H9 (cell line): ENCODE results near the gene IL1B. TPM values are rescaled to one million over a fixed set of nuclear protein-coding genes. Genes with fewer than 3 reads are reported as not detected.

Experiments used
- DNase-seq: peaks from one replicate; pipeline ENCODE4 v3.0.0-alpha.2; 2017
- H2AFZ ChIP-seq: one replicate; pipeline ENCODE4 v1.6.1; 2013; ENCODE audit warnings: mild to moderate bottlenecking, low read length, control low read depth, moderate library complexity
- H2AK5ac ChIP-seq: 2 replicates; pipeline ENCODE4 v1.6.1; 2013; ENCODE audit warnings: low read length, control low read depth, mixed read lengths; ENCODE audit not compliant: insufficient read length
- H2BK120ac ChIP-seq: one replicate; pipeline ENCODE4 v1.6.1; 2013; ENCODE audit warnings: low read depth, mild to moderate bottlenecking, low read length, control low read depth, inconsistent platforms; ENCODE audit not compliant: poor library complexity, severe bottlenecking
- H2BK12ac ChIP-seq: 2 replicates; pipeline ENCODE4 v1.6.1; 2013; ENCODE audit warnings: low read length, control low read depth, mixed read lengths, low read depth; ENCODE audit not compliant: insufficient read length
- H2BK15ac ChIP-seq: 2 replicates; pipeline ENCODE4 v1.6.1; 2013; ENCODE audit warnings: low read depth, low read length, control low read depth
- H2BK20ac ChIP-seq: one replicate; pipeline ENCODE4 v1.6.1; 2013; ENCODE audit warnings: low read depth, mild to moderate bottlenecking, low read length, control low read depth, inconsistent platforms; ENCODE audit not compliant: poor library complexity, severe bottlenecking
- H2BK5ac ChIP-seq: 2 replicates; pipeline ENCODE4 v1.6.1; 2013; ENCODE audit warnings: low read length, control low read depth, mixed read lengths; ENCODE audit not compliant: insufficient read length
- H3K14ac ChIP-seq: 2 replicates; pipeline ENCODE4 v1.6.1; 2013; ENCODE audit warnings: low read length, control low read depth; ENCODE audit not compliant: insufficient read depth
- H3K18ac ChIP-seq: 2 replicates; pipeline ENCODE4 v1.6.1; 2013; ENCODE audit warnings: low read depth, mild to moderate bottlenecking, mixed read lengths, low read length, control low read depth; ENCODE audit not compliant: insufficient read length
- H3K23ac ChIP-seq: 2 replicates; pipeline ENCODE4 v1.6.1; 2013; ENCODE audit warnings: low read length, control low read depth, mixed read lengths, low read depth; ENCODE audit not compliant: insufficient read length
- H3K23me2 ChIP-seq: 2 replicates; pipeline ENCODE4 v1.6.1; 2013; ENCODE audit warnings: low read depth, mild to moderate bottlenecking, mixed read lengths, low read length, control low read depth; ENCODE audit not compliant: insufficient read length, poor library complexity, severe bottlenecking
- H3K27ac ChIP-seq: 2 replicates; pipeline ENCODE4 v1.5.1; 2013; ENCODE audit warnings: low read length, control low read depth, mixed read lengths, low read depth; ENCODE audit not compliant: insufficient read length
- H3K27me3 ChIP-seq: 2 replicates; pipeline ENCODE4 v1.6.1; 2013; ENCODE audit warnings: low read length, control low read depth, inconsistent platforms; ENCODE audit not compliant: insufficient read depth
- H3K4ac ChIP-seq: 2 replicates; pipeline ENCODE4 v1.6.1; 2013; ENCODE audit warnings: low read depth, mild to moderate bottlenecking, control low read depth, inconsistent platforms, low read length, moderate library complexity
- H3K4me1 ChIP-seq: 2 replicates; pipeline ENCODE4 v1.6.1; 2013; ENCODE audit warnings: low read length, control low read depth, inconsistent platforms; ENCODE audit not compliant: insufficient read depth
- H3K4me2 ChIP-seq: 2 replicates; pipeline ENCODE4 v1.6.1; 2013; ENCODE audit warnings: low read length, control low read depth, mixed read lengths; ENCODE audit not compliant: insufficient read length, insufficient read depth
- H3K56ac ChIP-seq: 2 replicates; pipeline ENCODE4 v1.6.1; 2013; ENCODE audit warnings: low read depth, mild to moderate bottlenecking, mixed read lengths, low read length, control low read depth; ENCODE audit not compliant: insufficient read length
- H3K79me1 ChIP-seq: 2 replicates; pipeline ENCODE4 v1.6.1; 2013; ENCODE audit warnings: low read depth, mild to moderate bottlenecking, moderate library complexity, low read length, control low read depth, inconsistent platforms; ENCODE audit not compliant: insufficient read depth, poor library complexity, severe bottlenecking
- H3K79me2 ChIP-seq: 2 replicates; pipeline ENCODE4 v1.6.1; 2013; ENCODE audit warnings: low read length, control low read depth, inconsistent platforms; ENCODE audit not compliant: insufficient read depth
- H3K9ac ChIP-seq: 2 replicates; pipeline ENCODE4 v1.6.1; 2013; ENCODE audit warnings: low read length, control low read depth, mixed read lengths; ENCODE audit not compliant: insufficient read length; ENCODE audit errors: extremely low read depth
- H3K9me3 ChIP-seq: one replicate; pipeline ENCODE4 v1.6.1; 2013; ENCODE audit warnings: low read depth, low read length, inconsistent platforms; ENCODE audit not compliant: control insufficient read depth
- H3T11ph ChIP-seq: one replicate; pipeline ENCODE4 v1.6.1; 2013; ENCODE audit warnings: mild to moderate bottlenecking, low read length, control low read depth, inconsistent platforms
- H4K20me1 ChIP-seq: one replicate; pipeline ENCODE4 v1.6.1; 2013; ENCODE audit not compliant: control insufficient read depth, insufficient read length, insufficient read depth
- H4K5ac ChIP-seq: 2 replicates; pipeline ENCODE4 v1.6.1; 2013; ENCODE audit warnings: low read depth, mild to moderate bottlenecking, mixed read lengths, low read length, control low read depth; ENCODE audit not compliant: insufficient read length
- H4K8ac ChIP-seq: replicated peaks from 2 replicates; pipeline ENCODE4 v1.6.1; 2013; ENCODE audit warnings: low read length, control low read depth, mixed read lengths, low read depth; ENCODE audit not compliant: insufficient read length
- H4K91ac ChIP-seq: 2 replicates; pipeline ENCODE4 v1.6.1; 2013; ENCODE audit warnings: low read depth, mild to moderate bottlenecking, moderate library complexity, mixed read lengths, low read length, control low read depth; ENCODE audit not compliant: insufficient read length
- H3K27ac Mint-ChIP-seq, 3 experiments: 2 replicates in 2 of 3; 3 replicates in 1 of 3; pipeline ENCODE4 v1.8.0; 2020 to 2021; ENCODE audit warnings: mixed read lengths in 3 of 3, mild to moderate bottlenecking in 1 of 3, moderate library complexity in 1 of 3
- H3K27me3 Mint-ChIP-seq: 2 replicates; pipeline ENCODE4 v1.8.0; 2021; ENCODE audit warnings: low read depth, mild to moderate bottlenecking, moderate library complexity, mixed read lengths
- H3K36me3 Mint-ChIP-seq, 3 experiments: 2 replicates in 2 of 3; 3 replicates in 1 of 3; pipeline ENCODE4 v1.8.0; 2020 to 2021; ENCODE audit warnings: low read depth in 3 of 3, mixed read lengths in 3 of 3; ENCODE audit not compliant: insufficient read depth in 1 of 3
- H3K4me1 Mint-ChIP-seq, 2 experiments: 2 replicates each; pipeline ENCODE4 v1.8.0; 2020; ENCODE audit warnings: mixed read lengths in 2 of 2
- H3K4me3 Mint-ChIP-seq, 2 experiments: 2 replicates in 1 of 2; 3 replicates in 1 of 2; pipeline ENCODE4 v1.8.0; 2020 to 2021; ENCODE audit warnings: mild to moderate bottlenecking in 2 of 2, mixed read lengths in 2 of 2, moderate library complexity in 1 of 2
- H3K9me3 Mint-ChIP-seq, 2 experiments: 2 replicates in 1 of 2; 3 replicates in 1 of 2; pipeline ENCODE4 v1.8.0; 2020; ENCODE audit warnings: mild to moderate bottlenecking in 2 of 2, mixed read lengths in 2 of 2, moderate library complexity in 1 of 2
- CTCF ChIP-seq: fragments of 200-600 bp; sonication (generic); conservative IDR thresholded peaks from 3 replicates; pipeline ENCODE4 v1.8.0; 2021; ENCODE audit warnings: antibody characterized with exemption, mild to moderate bottlenecking
- WGBS: extraction: QIAGEN DNeasy Blood & Tissue Kit; methylation state at CpG from one replicate; pipeline ENCODE4 v1.1.7; 2013; ENCODE audit warnings: missing lambda C conversion rate, low lambda C conversion rate, mixed read lengths; ENCODE audit not compliant: insufficient read length; ENCODE audit errors: extremely low coverage; 5-methylcytosine and 5-hydroxymethylcytosine counted together
- total RNA-seq: library from RNA; stranded (reverse); gene quantifications from 2 replicates; pipeline ENCODE4 v1.2.1, GENCODE V29; 2021

Gene IL1B
- total RNA-seq, 1 experiment from 2014 or later: not detected

- Histone ChIP-seq H4K8ac (no peak overlapping the region), H3K14ac (no peak overlapping the region), H4K91ac (no peak overlapping the region), H3K9ac (no peak overlapping the region), H3K18ac (no peak overlapping the region), H2AFZ (no peak overlapping the region), H4K5ac (no peak overlapping the region), H3K4me2 (no peak overlapping the region), H2BK15ac (no peak overlapping the region), H3K56ac (no peak overlapping the region), H3K4me1 (no peaks in the 10 kb centered on the region), H2AK5ac (no peak overlapping the region), H2BK20ac (no peak overlapping the region), H3K23ac (no peak overlapping the region), H3K9me3 (no peaks in the 10 kb centered on the region), H2BK12ac (no peak overlapping the region), H4K20me1 (no peaks in the 10 kb centered on the region), H3K27me3 (no peaks in the 10 kb centered on the region), H3K79me2 (no peaks in the 10 kb centered on the region), H3K4ac (no peak overlapping the region), H3K27ac (no peak overlapping the region), H3K23me2 (no peaks in the 10 kb centered on the region), H3T11ph (no peak overlapping the region), H2BK120ac (no peak overlapping the region), H3K79me1 (no peaks in the 10 kb centered on the region), H2BK5ac (no peak overlapping the region)
- no peak for DNase-seq
- H3K27ac Mint-ChIP-seq: no peak overlapping the region
- no peak overlapping the region for H3K4me3 Mint-ChIP-seq
- WGBS: no CpG with 5 or more reads among the region's 5 CpGs
- H3K36me3 Mint-ChIP-seq: no peaks in the 10 kb centered on the region; a peak in 1 of 7 replicates
- TF ChIP-seq CTCF: no peak
- H3K4me1 Mint-ChIP-seq: peaks cover 27 to 34% of the 10 kb centered on the region in 2 experiments
- H3K27me3 Mint-ChIP-seq: no peaks in the 10 kb centered on the region; the same call in 1 of the 2 replicates
- no peaks in the 10 kb centered on the region; a peak in 1 of 5 replicates for H3K9me3 Mint-ChIP-seq
These were observed 417 bp downstream of the IL1B start for GRCh38 chr2:112836163-112836560.
